Stimulated activated CD4-positive, alpha-beta T cell treated with anti-CD3 and anti-CD28 coated beads, Interleukin-2, amount 100 ng/mL, for 4 hours (primary cell): ENCODE data around the gene SHE.

Source experiments
- DNase-seq: peaks from one replicate; pipeline ENCODE4 v3.0.0-alpha.2; 2020; ENCODE audit warnings: low read depth

Gene SHE

GRCh38 chr1:154478639-154479038, 23.6 kb downstream of the SHE start:
- no peak for DNase-seq

GRCh38 chr1:154478013-154478412, 24.2 kb downstream of the SHE start:
- no peak for DNase-seq

- DNase-seq, result no peak
Measured at GRCh38 chr1:154476791-154477190, 25.4 kb downstream of the SHE start.

- DNase-seq, result no peak
Measured at GRCh38 chr1:154474802-154475201, 27.4 kb downstream of the SHE start.

- DNase-seq, result no peak
Measured at GRCh38 chr1:154471304-154471703, 30.9 kb downstream of the SHE start.

- no peak for DNase-seq
Measured at GRCh38 chr1:154469844-154470560, 32.2 kb downstream of the SHE start.

- DNase-seq, result no peak
Measured at GRCh38 chr1:154468535-154469250, 33.5 kb downstream of the SHE start.

- DNase-seq, result no peak
Measured at GRCh38 chr1:154467434-154468102, 34.6 kb downstream of the SHE start.

- DNase-seq, result no peak
Measured at GRCh38 chr1:154466921-154467417, 35.2 kb downstream of the SHE start.

GRCh38 chr1:154466206-154466605, 36.0 kb downstream of the SHE start:
- DNase-seq, result no peak

GRCh38 chr1:154465621-154466195, 36.5 kb downstream of the SHE start:
- DNase-seq, result no peak

GRCh38 chr1:154463512-154463990, 38.7 kb downstream of the SHE start:
- DNase-seq, result peak; percentile 32

GRCh38 chr1:154460695-154461260, 41.4 kb downstream of the SHE start:
- DNase-seq, result no peak

- no peak for DNase-seq
Measured at GRCh38 chr1:154459080-154459479, 43.1 kb downstream of the SHE start.

- DNase-seq, result no peak
Measured at GRCh38 chr1:154456631-154457030, 45.6 kb downstream of the SHE start.

GRCh38 chr1:154454386-154455120, 47.7 kb downstream of the SHE start:
- no peak for DNase-seq

GRCh38 chr1:154453574-154454352, 48.4 kb downstream of the SHE start:
- no peak for DNase-seq

GRCh38 chr1:154453161-154453560, 49.1 kb downstream of the SHE start:
- DNase-seq, result no peak

- no peak for DNase-seq
Measured at GRCh38 chr1:154448331-154448811, 53.8 kb downstream of the SHE start.

GRCh38 chr1:154446789-154447188, 55.4 kb downstream of the SHE start:
- DNase-seq, result no peak
